Caco-2 (cell line): ENCODE data around the gene AHRR. TPM values are rescaled to one million over a fixed set of nuclear protein-coding genes. Genes with fewer than 3 reads are reported as not detected.

Experiments used
- BruUV-seq: library from RNA; stranded (reverse); fragments of 400-500 nt; replicated peaks from 2 replicates; lab custom pipeline; 2021; lab: Mats Ljungman, UMichigan
- CTCF ChIA-PET: fragments of 300-600 bp; sonication (Branson Sonifier 250); formaldehyde crosslinking; loops from one replicate; lab custom pipeline; 2022; ENCODE audit warnings: antibody characterized with exemption; lab: Charles Lee
- POLR2A ChIA-PET: fragments of 300-600 bp; sonication (Branson Sonifier 250); formaldehyde crosslinking; loops from one replicate; lab custom pipeline; 2022; ENCODE audit warnings: antibody characterized with exemption; lab: Charles Lee
- DNase-seq, 2 experiments: peaks; one replicate each; pipeline versions ENCODE4 v3.0.0 to v3.0.0-alpha.2; 2020 to 2022
- H3K27me3 ChIP-seq: replicated peaks from 2 replicates; pipeline ENCODE4 v1.6.0; 2011; ENCODE audit warnings: low read length; ENCODE audit not compliant: control insufficient read depth, insufficient read depth
- H3K36me3 ChIP-seq: 2 replicates; pipeline ENCODE4 v1.5.1; 2011; ENCODE audit warnings: low read length; ENCODE audit not compliant: control insufficient read depth, insufficient read depth
- H3K4me1 ChIP-seq: fragments of 250-450 bp; sonication (Bioruptor Pico); 2 replicates; pipeline ENCODE4 v1.5.1; 2020; ENCODE audit warnings: mild to moderate bottlenecking
- H3K4me3 ChIP-seq: 2 replicates; pipeline ENCODE4 v1.5.1; 2011; ENCODE audit warnings: low read depth, mild to moderate bottlenecking, control low read depth, low read length
- H3K9me3 ChIP-seq: fragments of 250-450 bp; sonication (Bioruptor Pico); 2 replicates; pipeline ENCODE4 v1.5.1; 2020; ENCODE audit warnings: mild to moderate bottlenecking, moderate library complexity
- H3K27ac Mint-ChIP-seq: one replicate; pipeline ENCODE4 v1.8.0; 2022; ENCODE audit warnings: mixed read lengths; ENCODE audit not compliant: unreplicated experiment
- H3K27me3 Mint-ChIP-seq: one replicate; pipeline ENCODE4 v1.8.0; 2022; ENCODE audit warnings: mixed read lengths; ENCODE audit not compliant: insufficient read depth, unreplicated experiment
- H3K36me3 Mint-ChIP-seq: one replicate; pipeline ENCODE4 v1.8.0; 2022; ENCODE audit warnings: mild to moderate bottlenecking, mixed read lengths; ENCODE audit not compliant: insufficient read depth, unreplicated experiment
- H3K4me1 Mint-ChIP-seq: one replicate; pipeline ENCODE4 v1.8.0; 2022; ENCODE audit warnings: low read depth, mixed read lengths; ENCODE audit not compliant: unreplicated experiment
- H3K4me3 Mint-ChIP-seq: one replicate; pipeline ENCODE4 v1.8.0; 2022; ENCODE audit warnings: mild to moderate bottlenecking, moderate library complexity, mixed read lengths; ENCODE audit not compliant: unreplicated experiment
- H3K9me3 Mint-ChIP-seq: one replicate; pipeline ENCODE4 v1.8.0; 2022; ENCODE audit warnings: mixed read lengths; ENCODE audit not compliant: unreplicated experiment
- intact Hi-C: fragments of 100-400 bp; cut with micrococcal nuclease; formaldehyde crosslinking; loops from one replicate; pipeline ENCODE4 v1.10.0; 2022; ENCODE audit not compliant: unreplicated experiment
- total RNA-seq: library from RNA; stranded (reverse); gene quantifications from 2 replicates; pipeline ENCODE4 v1.2.3, GENCODE V29; 2022
- TF ChIP-seq, protein P1 (sequence below), 2 experiments: fragments of 200-600 bp in 1 of 2; IDR thresholded peaks; 1 replicate in 1 of 2; 2 replicates in 1 of 2; pipeline versions ENCODE4 v1.5.1 to v1.8.0; 2011 to 2022; ENCODE audit warnings: antibody characterized with exemption in 1 of 2, control low read depth in 1 of 2, inconsistent platforms in 1 of 2, low read depth in 1 of 2, low read length in 1 of 2, mild to moderate bottlenecking in 1 of 2, moderate library complexity in 1 of 2; ENCODE audit not compliant: insufficient read depth in 1 of 2, severe bottlenecking in 1 of 2, unreplicated experiment in 1 of 2

AHRR gene
- total RNA-seq, 1 experiment from 2014 or later: 1.1 TPM

DNA sequence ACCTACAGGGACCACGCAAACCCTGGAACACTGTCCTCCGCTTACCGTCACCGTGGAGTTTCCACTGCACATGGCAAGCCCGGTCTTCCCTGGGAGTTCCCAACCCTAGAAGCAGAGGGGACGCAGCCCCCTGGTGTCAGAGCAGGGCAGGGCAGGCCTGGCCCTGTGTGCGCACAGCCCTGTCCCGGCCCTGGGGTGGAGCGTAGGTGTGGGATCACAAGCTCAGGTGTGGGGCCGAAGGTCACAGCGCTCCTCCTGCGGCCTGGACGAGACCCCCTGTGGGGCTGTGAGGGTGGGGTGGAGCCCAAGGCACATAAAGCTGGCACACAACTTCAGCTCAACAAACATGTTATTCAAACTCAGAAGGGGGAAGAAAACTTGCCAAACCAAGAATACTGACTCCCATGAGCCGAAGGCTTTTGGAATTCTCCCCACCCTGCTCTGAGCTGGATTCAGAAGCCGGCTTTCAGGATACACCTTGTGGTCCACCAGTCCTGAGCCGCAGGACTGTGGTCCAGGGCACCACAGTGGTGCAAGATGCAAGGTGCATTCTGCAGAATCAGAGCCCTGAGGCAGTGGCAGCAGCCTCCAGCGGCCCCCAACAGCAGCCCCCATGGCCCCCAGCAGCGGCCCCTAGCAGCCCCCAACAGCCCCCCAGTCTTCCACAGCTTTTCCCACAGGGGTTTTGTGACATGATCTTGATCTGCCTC, 109.6 kb downstream of the AHRR start:
- Histone ChIP-seq H3K4me1 (peaks cover 7% of the 10 kb centered on the region; the same call in 1 of the 2 replicates), H3K4me3 (no peak overlapping the region), H3K36me3 (no peaks in the 10 kb centered on the region), H3K9me3 (no peaks in the 10 kb centered on the region), H3K27me3 (no peaks in the 10 kb centered on the region)
- Mint-ChIP-seq H3K9me3 (peaks cover 9% of the 10 kb centered on the region), H3K27me3 (peaks cover 2% of the 10 kb centered on the region), H3K36me3 (no peaks in the 10 kb centered on the region), H3K4me1 (no peaks in the 10 kb centered on the region), H3K27ac (no peak overlapping the region), H3K4me3 (no peak overlapping the region)
- peak; percentile 74 to 81 for DNase-seq
- CTCF ChIA-PET: interaction anchor here (0.5 to 1.2 kb wide), 7 partner anchors 8 to 482 kb away, joined by 3 to 8 read pairs (median 4); partner anchors contain the start of gene PDCD6
- BruUV-seq: no TSS peak
- intact Hi-C loops: loop anchor here (2.0 kb wide), 2 partner anchors 114 to 242 kb away; no protein-coding TSS in a partner anchor
- TF ChIP-seq, protein P1, sequence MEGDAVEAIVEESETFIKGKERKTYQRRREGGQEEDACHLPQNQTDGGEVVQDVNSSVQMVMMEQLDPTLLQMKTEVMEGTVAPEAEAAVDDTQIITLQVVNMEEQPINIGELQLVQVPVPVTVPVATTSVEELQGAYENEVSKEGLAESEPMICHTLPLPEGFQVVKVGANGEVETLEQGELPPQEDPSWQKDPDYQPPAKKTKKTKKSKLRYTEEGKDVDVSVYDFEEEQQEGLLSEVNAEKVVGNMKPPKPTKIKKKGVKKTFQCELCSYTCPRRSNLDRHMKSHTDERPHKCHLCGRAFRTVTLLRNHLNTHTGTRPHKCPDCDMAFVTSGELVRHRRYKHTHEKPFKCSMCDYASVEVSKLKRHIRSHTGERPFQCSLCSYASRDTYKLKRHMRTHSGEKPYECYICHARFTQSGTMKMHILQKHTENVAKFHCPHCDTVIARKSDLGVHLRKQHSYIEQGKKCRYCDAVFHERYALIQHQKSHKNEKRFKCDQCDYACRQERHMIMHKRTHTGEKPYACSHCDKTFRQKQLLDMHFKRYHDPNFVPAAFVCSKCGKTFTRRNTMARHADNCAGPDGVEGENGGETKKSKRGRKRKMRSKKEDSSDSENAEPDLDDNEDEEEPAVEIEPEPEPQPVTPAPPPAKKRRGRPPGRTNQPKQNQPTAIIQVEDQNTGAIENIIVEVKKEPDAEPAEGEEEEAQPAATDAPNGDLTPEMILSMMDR (IDR thresholded peaks at IDR 0.05; ENCODE audit: insufficient read depth in 1 of 2, low read depth in 1 of 2, low read length in 1 of 2, severe bottlenecking in 1 of 2, unreplicated experiment in 1 of 2): peak; percentile 74 to 88
- POLR2A ChIA-PET: interaction anchor here (0.6 kb wide), 1 partner anchor 50 kb away, joined by 3 read pairs; no protein-coding TSS in a partner anchor

DNA sequence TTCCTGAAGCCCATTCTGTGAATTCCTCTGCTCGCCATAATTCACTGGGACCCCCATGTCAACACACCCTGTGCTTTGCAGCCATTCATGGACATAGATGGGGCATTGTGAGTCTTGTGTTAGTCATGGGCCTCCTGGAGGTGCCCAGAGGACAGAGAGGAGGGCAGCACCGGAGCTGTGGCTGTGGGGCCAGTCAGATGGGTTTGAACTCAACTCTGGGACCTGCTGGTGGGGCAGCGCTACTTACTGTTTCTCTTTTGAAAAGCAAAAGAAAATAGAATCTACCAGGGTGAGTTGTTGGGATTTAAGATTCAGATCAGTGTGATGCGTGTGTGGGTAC, 110.2 kb downstream of the AHRR start:
- DNase-seq: no peak
- Mint-ChIP-seq H3K4me1 (no peaks in the 10 kb centered on the region), H3K4me3 (no peak overlapping the region), H3K27me3 (peaks cover 2% of the 10 kb centered on the region), H3K36me3 (no peaks in the 10 kb centered on the region), H3K9me3 (peaks cover 3% of the 10 kb centered on the region), H3K27ac (no peak overlapping the region)
- TF ChIP-seq, protein P1 (IDR thresholded peaks at IDR 0.05; ENCODE audit: insufficient read depth in 1 of 2, low read depth in 1 of 2, low read length in 1 of 2, severe bottlenecking in 1 of 2, unreplicated experiment in 1 of 2): no peak
- H3K4me3 ChIP-seq: no peak overlapping the region
- H3K9me3 ChIP-seq: no peaks in the 10 kb centered on the region
- CTCF ChIA-PET: interaction anchor here (0.5 to 1.2 kb wide), 7 partner anchors 8 to 481 kb away, joined by 3 to 8 read pairs (median 4); partner anchors contain the start of gene PDCD6
- no peaks in the 10 kb centered on the region for H3K36me3 ChIP-seq
- intact Hi-C loops: loop anchor here (2.0 kb wide), 2 partner anchors 115 to 243 kb away; no protein-coding TSS in a partner anchor
- no peaks in the 10 kb centered on the region for H3K27me3 ChIP-seq
- POLR2A ChIA-PET: no interaction called here
- BruUV-seq: no TSS peak
- H3K4me1 ChIP-seq: peaks cover 7% of the 10 kb centered on the region; the same call in 1 of the 2 replicates

DNA sequence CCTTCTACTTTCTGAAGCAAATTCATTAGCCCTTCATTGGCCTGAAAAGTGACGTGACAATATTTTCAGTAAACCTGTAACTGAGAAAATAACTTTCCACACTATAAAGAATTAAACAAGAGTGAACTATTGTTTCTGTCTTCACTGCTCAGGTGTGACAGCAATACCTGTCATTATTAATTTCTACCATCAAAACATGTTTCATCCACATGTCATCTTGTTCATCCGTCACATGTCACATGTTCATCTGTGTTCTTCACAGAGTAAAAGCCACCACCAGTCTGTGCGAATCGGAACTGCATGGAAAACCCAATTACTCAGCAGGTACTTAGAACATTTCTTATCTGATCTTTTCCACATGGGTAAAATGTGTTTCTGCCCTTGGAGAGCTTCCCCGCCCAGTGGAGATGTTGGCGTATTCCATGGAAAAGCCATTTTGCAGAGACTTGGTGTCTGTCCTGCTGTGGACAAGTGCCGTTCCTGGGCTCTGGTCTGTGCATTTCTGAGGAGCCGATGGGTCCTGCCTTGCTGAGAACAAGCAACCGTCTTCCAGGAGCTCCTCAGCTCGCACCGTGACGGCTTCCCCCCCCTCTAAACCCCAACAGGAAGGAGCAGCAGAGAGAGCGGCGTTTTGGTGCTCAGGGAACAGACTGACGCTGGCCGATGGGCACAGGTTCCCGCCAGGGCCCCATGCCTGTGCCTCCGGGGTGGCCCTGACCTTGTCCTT, 110.8 kb downstream of the AHRR start:
- TF ChIP-seq, protein P1 (IDR thresholded peaks at IDR 0.05; ENCODE audit: insufficient read depth in 1 of 2, low read depth in 1 of 2, low read length in 1 of 2, severe bottlenecking in 1 of 2, unreplicated experiment in 1 of 2): no peak
- no peaks in the 10 kb centered on the region for H3K27me3 ChIP-seq
- Mint-ChIP-seq H3K27ac (no peak overlapping the region), H3K36me3 (no peaks in the 10 kb centered on the region), H3K4me3 (no peak overlapping the region), H3K27me3 (peaks cover 2% of the 10 kb centered on the region), H3K4me1 (no peaks in the 10 kb centered on the region), H3K9me3 (no peaks in the 10 kb centered on the region)
- ChIA-PET CTCF (no interaction called here), POLR2A (no interaction called here)
- intact Hi-C loops: no loop called here
- H3K4me3 ChIP-seq: no peak overlapping the region
- no peaks in the 10 kb centered on the region for H3K36me3 ChIP-seq
- no TSS peak for BruUV-seq
- H3K4me1 ChIP-seq: peaks cover 7% of the 10 kb centered on the region; the same call in 1 of the 2 replicates
- no peaks in the 10 kb centered on the region for H3K9me3 ChIP-seq
- DNase-seq: no peak
